Measurements from ENCODE around the gene SRGAP1. TPM values are rescaled to one million over a fixed set of nuclear protein-coding genes. Genes with fewer than 3 reads are reported as not detected.
A peak's percentile ranks its signal among the peaks of the same experiment; 100 is the strongest.

SRGAP1 gene
- total RNA-seq, 1 donor from 2014 or later: 3.0 TPM

- Mint-ChIP-seq H3K4me1 (peaks cover 33% of the 10 kb centered on the region), H3K4me3 (no peak overlapping the region), H3K36me3 (no peaks in the 10 kb centered on the region), H3K9me3 (no peaks in the 10 kb centered on the region), H3K27ac (peak overlapping the region; percentile 7), H3K27me3 (ENCODE audit: insufficient read depth, low read depth) (no peaks in the 10 kb centered on the region)
- Histone ChIP-seq H3K9ac (no peak overlapping the region), H4K20me1 (ENCODE audit: low read depth) (no peaks in the 10 kb centered on the region), H3K27ac (no peak overlapping the region), H3K27me3 (no peaks in the 10 kb centered on the region), H3K36me3 (no peaks in the 10 kb centered on the region), H2AFZ (replicated peaks) (no peak overlapping the region), H3F3A (ENCODE audit: low read depth) (no peaks in the 10 kb centered on the region), H3K9me3 (ENCODE audit: low read depth) (no peaks in the 10 kb centered on the region), H3K79me2 (ENCODE audit: low read depth) (no peaks in the 10 kb centered on the region), H3K4me3 (no peak overlapping the region), H3K4me2 (no peak overlapping the region), H3K4me1 (peaks cover 10% of the 10 kb centered on the region)
- no peak for TF ChIP-seq CTCF (IDR thresholded peaks at IDR 0.05)
- no peak for TF ChIP-seq EZH2 (IDR thresholded peaks at IDR 0.05)
- TF ChIP-seq EZH2phosphoT487 (IDR thresholded peaks at IDR 0.05): no peak
- no peak for DNase-seq (ENCODE audit: low spot score)
Measured at GRCh38 chr12:63944586-63945228, 100.2 kb downstream of the SRGAP1 start.

GRCh38 chr12:63945777-63946176 is 101.3 kb downstream of the SRGAP1 start:
- Histone ChIP-seq H4K20me1 (ENCODE audit: low read depth) (no peaks in the 10 kb centered on the region), H3K27me3 (no peaks in the 10 kb centered on the region), H3F3A (ENCODE audit: low read depth) (no peaks in the 10 kb centered on the region), H3K27ac (no peak overlapping the region), H3K9ac (no peak overlapping the region), H3K4me1 (peaks cover 2% of the 10 kb centered on the region), H3K36me3 (no peaks in the 10 kb centered on the region), H3K79me2 (ENCODE audit: low read depth) (no peaks in the 10 kb centered on the region), H3K4me3 (no peak overlapping the region), H2AFZ (replicated peaks) (no peak overlapping the region), H3K9me3 (ENCODE audit: low read depth) (no peaks in the 10 kb centered on the region), H3K4me2 (no peak overlapping the region)
- Mint-ChIP-seq H3K9me3 (no peaks in the 10 kb centered on the region), H3K36me3 (no peaks in the 10 kb centered on the region), H3K27ac (no peak overlapping the region), H3K27me3 (ENCODE audit: insufficient read depth, low read depth) (no peaks in the 10 kb centered on the region), H3K4me3 (no peak overlapping the region), H3K4me1 (peaks cover 32% of the 10 kb centered on the region)
- TF ChIP-seq CTCF (IDR thresholded peaks at IDR 0.05): no peak
- TF ChIP-seq EZH2phosphoT487 (IDR thresholded peaks at IDR 0.05): no peak
- TF ChIP-seq EZH2 (IDR thresholded peaks at IDR 0.05): no peak
- DNase-seq (ENCODE audit: low spot score): no peak

- H3K79me2 ChIP-seq (ENCODE audit: low read depth): no peaks in the 10 kb centered on the region
- H3F3A ChIP-seq (ENCODE audit: low read depth): no peaks in the 10 kb centered on the region
- H3K36me3 ChIP-seq: no peaks in the 10 kb centered on the region
- H3K27me3 ChIP-seq: no peaks in the 10 kb centered on the region
- Mint-ChIP-seq H3K4me3 (no peak overlapping the region), H3K27ac (no peak overlapping the region), H3K9me3 (no peaks in the 10 kb centered on the region), H3K36me3 (no peaks in the 10 kb centered on the region), H3K27me3 (ENCODE audit: insufficient read depth, low read depth) (no peaks in the 10 kb centered on the region), H3K4me1 (peaks cover 20% of the 10 kb centered on the region)
- H3K9me3 ChIP-seq (ENCODE audit: low read depth): no peaks in the 10 kb centered on the region
- H3K4me1 ChIP-seq: no peaks in the 10 kb centered on the region
- H3K4me2 ChIP-seq: no peak overlapping the region
- H4K20me1 ChIP-seq (ENCODE audit: low read depth): no peaks in the 10 kb centered on the region
- no peak overlapping the region for H3K27ac ChIP-seq
- H3K4me3 ChIP-seq: no peak overlapping the region
- H2AFZ ChIP-seq (replicated peaks): no peak overlapping the region
- TF ChIP-seq EZH2 (IDR thresholded peaks at IDR 0.05): no peak
- no peak for DNase-seq (ENCODE audit: low spot score)
- H3K9ac ChIP-seq: no peak overlapping the region
Measured at GRCh38 chr12:63948211-63948610, 103.7 kb downstream of the SRGAP1 start.

GRCh38 chr12:63949902-63950301 is 105.4 kb downstream of the SRGAP1 start:
- Histone ChIP-seq H3F3A (ENCODE audit: low read depth) (no peaks in the 10 kb centered on the region), H3K36me3 (no peaks in the 10 kb centered on the region), H2AFZ (replicated peaks) (no peak overlapping the region), H3K4me2 (no peak overlapping the region), H3K9ac (no peak overlapping the region), H3K79me2 (ENCODE audit: low read depth) (no peaks in the 10 kb centered on the region), H4K20me1 (ENCODE audit: low read depth) (no peaks in the 10 kb centered on the region), H3K27me3 (no peaks in the 10 kb centered on the region), H3K9me3 (ENCODE audit: low read depth) (no peaks in the 10 kb centered on the region), H3K4me3 (no peak overlapping the region), H3K4me1 (no peaks in the 10 kb centered on the region), H3K27ac (no peak overlapping the region)
- Mint-ChIP-seq H3K27ac (no peak overlapping the region), H3K4me3 (no peak overlapping the region), H3K4me1 (peaks cover 14% of the 10 kb centered on the region), H3K9me3 (no peaks in the 10 kb centered on the region), H3K36me3 (no peaks in the 10 kb centered on the region), H3K27me3 (ENCODE audit: insufficient read depth, low read depth) (peaks cover 2% of the 10 kb centered on the region)
- TF ChIP-seq EZH2 (IDR thresholded peaks at IDR 0.05): no peak
- no peak for TF ChIP-seq CTCF (IDR thresholded peaks at IDR 0.05)
- TF ChIP-seq EZH2phosphoT487 (IDR thresholded peaks at IDR 0.05): no peak
- DNase-seq (ENCODE audit: low spot score): no peak
